ENCODE data around the gene CSRP1. TPM values are rescaled to one million over a fixed set of nuclear protein-coding genes. Genes with fewer than 3 reads are reported as not detected.

CSRP1 gene
- total RNA-seq, 1 donor from 2014 or later, result 823 TPM

DNA sequence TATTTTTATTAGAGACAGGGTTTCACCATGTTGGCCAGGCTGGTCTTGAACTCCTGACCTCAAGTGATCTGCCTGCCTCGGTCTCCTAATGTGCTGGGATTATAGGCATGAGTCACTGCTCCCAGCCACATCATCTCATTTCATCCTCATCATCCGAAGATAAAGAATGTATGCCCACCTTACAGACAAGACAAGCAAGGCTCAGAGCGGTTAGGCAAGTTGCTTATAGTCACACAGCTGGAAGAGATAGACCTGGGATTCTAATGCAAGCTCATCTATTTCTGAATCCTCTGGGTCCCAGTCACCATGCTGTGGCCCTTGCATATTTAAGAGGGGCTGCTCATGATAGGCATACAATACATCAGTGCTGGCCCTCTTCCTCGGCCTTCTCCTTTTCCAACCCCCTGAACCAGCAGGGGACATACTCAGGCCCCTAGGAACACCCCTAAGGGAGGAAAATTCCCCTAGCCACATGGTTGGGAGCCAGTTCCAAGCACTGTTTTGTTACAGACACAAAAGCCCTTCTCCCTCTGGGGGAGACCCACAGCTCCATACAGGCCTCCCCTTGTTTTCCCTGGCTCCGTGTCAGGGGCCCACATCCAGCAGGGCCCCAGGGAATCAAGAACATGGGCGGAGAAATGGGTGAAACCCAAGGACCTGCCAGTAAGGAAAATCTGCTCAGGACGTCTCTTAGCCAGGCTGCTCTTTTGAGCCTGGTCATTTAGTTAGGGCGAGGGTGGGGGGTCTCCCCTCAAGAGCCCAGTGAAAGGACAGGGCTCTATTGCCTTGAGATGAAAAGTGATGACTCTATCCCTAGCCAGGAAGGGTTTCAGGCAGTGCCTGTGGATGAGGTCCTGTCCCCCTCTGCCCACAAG is 6.9 kb downstream of the CSRP1 start:
- Histone ChIP-seq H3K27me3 (ENCODE audit: control insufficient read depth, insufficient read depth, low read length) (no peaks in the 10 kb centered on the region), H3K4me3 (ENCODE audit: low read depth, low read length) (no peak overlapping the region), H3K36me3 (ENCODE audit: control insufficient read depth, insufficient read depth, low read length) (peaks cover 1% of the 10 kb centered on the region)
- TF ChIP-seq, protein P1, sequence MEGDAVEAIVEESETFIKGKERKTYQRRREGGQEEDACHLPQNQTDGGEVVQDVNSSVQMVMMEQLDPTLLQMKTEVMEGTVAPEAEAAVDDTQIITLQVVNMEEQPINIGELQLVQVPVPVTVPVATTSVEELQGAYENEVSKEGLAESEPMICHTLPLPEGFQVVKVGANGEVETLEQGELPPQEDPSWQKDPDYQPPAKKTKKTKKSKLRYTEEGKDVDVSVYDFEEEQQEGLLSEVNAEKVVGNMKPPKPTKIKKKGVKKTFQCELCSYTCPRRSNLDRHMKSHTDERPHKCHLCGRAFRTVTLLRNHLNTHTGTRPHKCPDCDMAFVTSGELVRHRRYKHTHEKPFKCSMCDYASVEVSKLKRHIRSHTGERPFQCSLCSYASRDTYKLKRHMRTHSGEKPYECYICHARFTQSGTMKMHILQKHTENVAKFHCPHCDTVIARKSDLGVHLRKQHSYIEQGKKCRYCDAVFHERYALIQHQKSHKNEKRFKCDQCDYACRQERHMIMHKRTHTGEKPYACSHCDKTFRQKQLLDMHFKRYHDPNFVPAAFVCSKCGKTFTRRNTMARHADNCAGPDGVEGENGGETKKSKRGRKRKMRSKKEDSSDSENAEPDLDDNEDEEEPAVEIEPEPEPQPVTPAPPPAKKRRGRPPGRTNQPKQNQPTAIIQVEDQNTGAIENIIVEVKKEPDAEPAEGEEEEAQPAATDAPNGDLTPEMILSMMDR (IDR thresholded peaks at IDR 0.05; ENCODE audit: insufficient read depth, low read length, poor library complexity, severe bottlenecking), result no peak
- DNase-seq (ENCODE audit: low read depth), result no peak

DNA sequence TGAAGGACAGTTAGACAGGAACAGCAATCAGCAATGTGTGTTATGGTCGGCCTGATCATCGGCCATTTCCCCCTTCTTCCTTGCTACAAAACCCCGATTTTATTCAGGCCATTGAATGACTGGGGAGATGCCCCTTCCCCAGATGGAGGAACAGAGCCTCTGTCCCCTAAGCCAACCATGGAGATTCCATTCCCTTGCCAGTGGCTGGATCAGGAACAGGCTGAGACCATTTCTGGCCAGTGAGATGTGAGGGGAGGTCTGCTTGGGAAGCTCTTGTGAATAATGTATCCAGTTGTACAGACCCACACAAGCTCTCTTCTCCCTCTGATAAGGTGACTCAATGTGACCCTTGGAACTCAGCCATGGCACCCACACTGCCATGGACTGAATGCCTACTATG is 7.7 kb downstream of the CSRP1 start:
- TF ChIP-seq, protein P1 (IDR thresholded peaks at IDR 0.05; ENCODE audit: insufficient read depth, low read length, poor library complexity, severe bottlenecking), result no peak
- Histone ChIP-seq H3K36me3 (ENCODE audit: control insufficient read depth, insufficient read depth, low read length) (peaks cover 2% of the 10 kb centered on the region), H3K27me3 (ENCODE audit: control insufficient read depth, insufficient read depth, low read length) (no peaks in the 10 kb centered on the region), H3K4me3 (ENCODE audit: low read depth, low read length) (no peak overlapping the region)
- DNase-seq (ENCODE audit: low read depth), result no peak

DNA sequence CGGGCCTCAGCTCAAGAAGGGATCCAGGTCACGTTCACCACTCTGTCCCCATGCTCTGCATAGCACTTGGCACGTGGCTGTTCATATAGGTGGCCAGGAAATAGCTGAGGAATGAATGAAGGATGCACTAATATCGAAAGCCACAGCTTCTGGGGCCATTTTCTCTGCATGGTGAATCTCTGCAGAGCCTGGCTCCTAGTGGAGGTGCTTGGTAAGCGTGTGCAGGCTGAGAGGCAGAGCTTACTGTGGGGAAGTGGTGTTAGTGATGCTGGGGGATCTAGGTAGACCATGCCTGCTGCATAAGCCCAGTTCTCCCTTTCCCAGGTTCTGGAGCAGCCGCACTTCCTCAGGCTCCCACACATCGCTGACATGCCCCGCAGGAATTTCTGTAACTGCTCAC is 8.3 kb downstream of the CSRP1 start:
- no peak for DNase-seq (ENCODE audit: low read depth)
- no peak overlapping the region for H3K4me3 ChIP-seq (ENCODE audit: low read depth, low read length)
- TF ChIP-seq, protein P1 (IDR thresholded peaks at IDR 0.05; ENCODE audit: insufficient read depth, low read length, poor library complexity, severe bottlenecking), result no peak
- no peaks in the 10 kb centered on the region for H3K27me3 ChIP-seq (ENCODE audit: control insufficient read depth, insufficient read depth, low read length)
- H3K36me3 ChIP-seq (ENCODE audit: control insufficient read depth, insufficient read depth, low read length), result peaks cover 4% of the 10 kb centered on the region

DNA sequence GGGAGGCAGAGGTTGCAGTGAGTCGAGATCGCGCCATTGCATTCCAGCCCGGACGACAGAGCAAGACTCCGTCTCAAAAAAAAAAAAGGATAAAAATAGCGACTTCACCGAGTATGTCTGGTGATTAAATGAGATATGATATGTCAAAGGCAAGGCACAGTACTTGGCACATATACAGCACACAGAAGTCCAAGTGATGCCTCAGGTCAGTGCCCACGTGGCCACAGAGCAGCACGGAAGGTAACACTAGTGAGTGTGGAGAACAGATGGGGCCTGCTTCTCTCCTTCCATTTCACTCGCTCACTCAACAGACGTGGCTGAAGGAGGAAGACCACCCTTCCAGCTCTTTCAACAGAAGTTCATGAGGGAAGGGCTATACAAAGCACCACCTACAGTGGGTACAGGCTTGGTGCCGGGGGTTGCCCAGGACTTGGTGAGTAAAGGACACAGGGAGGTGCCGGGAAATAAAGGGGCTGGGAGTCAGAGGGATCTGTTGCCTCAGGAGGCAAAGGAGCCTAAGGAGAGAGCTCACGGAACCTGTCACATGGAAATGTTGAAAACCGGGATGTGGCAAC is 8.9 kb downstream of the CSRP1 start:
- TF ChIP-seq, protein P1 (IDR thresholded peaks at IDR 0.05; ENCODE audit: insufficient read depth, low read length, poor library complexity, severe bottlenecking), result no peak
- H3K4me3 ChIP-seq (ENCODE audit: low read depth, low read length), result no peak overlapping the region
- DNase-seq (ENCODE audit: low read depth), result no peak
- peaks cover 4% of the 10 kb centered on the region for H3K36me3 ChIP-seq (ENCODE audit: control insufficient read depth, insufficient read depth, low read length)
- H3K27me3 ChIP-seq (ENCODE audit: control insufficient read depth, insufficient read depth, low read length), result no peaks in the 10 kb centered on the region

DNA sequence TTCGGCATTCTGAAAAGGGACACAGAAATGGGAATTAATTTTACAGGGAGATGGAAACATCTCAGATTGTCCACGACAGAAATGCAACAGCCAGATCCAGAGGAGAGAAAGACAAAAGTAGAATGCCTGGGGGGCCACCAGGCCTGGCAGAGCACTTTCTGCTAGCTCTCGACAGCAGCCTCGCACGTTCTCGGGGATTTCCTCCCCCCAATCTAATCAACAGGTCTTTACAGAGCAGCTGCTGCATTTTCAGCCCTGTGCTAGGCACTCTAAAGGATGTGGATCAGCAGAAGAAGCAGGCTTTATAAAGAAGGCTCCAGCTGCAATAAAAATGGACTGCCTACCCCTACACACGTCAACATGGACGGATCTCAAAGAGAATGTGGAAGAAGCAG is 10.6 kb downstream of the CSRP1 start:
- DNase-seq (ENCODE audit: low read depth), result no peak
- Histone ChIP-seq H3K4me3 (ENCODE audit: low read depth, low read length) (no peak overlapping the region), H3K36me3 (ENCODE audit: control insufficient read depth, insufficient read depth, low read length) (peaks cover 4% of the 10 kb centered on the region), H3K27me3 (ENCODE audit: control insufficient read depth, insufficient read depth, low read length) (no peaks in the 10 kb centered on the region)
- TF ChIP-seq, protein P1 (IDR thresholded peaks at IDR 0.05; ENCODE audit: insufficient read depth, low read length, poor library complexity, severe bottlenecking), result no peak
